Measurements from ENCODE around the gene UBA6.

DNA sequence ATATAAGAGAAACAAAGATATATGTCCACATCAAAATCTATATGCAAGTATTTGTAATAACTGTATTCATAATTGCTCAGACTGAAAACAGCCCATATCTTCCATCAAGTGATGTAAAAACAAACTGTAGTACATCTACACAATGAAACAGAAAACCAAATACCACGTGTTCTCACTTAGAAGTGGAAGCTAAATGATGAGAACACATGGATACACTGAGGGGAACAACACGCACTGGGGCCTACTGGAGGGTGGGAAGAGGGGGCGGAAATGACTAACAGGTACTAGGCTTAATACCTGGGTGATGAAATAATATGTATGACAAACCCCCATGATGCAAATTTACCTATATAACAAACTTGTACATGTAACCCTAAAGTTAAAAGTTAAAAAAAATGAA lies 42.7 kb downstream of the UBA6 start:
- TF ChIP-seq, protein P1, sequence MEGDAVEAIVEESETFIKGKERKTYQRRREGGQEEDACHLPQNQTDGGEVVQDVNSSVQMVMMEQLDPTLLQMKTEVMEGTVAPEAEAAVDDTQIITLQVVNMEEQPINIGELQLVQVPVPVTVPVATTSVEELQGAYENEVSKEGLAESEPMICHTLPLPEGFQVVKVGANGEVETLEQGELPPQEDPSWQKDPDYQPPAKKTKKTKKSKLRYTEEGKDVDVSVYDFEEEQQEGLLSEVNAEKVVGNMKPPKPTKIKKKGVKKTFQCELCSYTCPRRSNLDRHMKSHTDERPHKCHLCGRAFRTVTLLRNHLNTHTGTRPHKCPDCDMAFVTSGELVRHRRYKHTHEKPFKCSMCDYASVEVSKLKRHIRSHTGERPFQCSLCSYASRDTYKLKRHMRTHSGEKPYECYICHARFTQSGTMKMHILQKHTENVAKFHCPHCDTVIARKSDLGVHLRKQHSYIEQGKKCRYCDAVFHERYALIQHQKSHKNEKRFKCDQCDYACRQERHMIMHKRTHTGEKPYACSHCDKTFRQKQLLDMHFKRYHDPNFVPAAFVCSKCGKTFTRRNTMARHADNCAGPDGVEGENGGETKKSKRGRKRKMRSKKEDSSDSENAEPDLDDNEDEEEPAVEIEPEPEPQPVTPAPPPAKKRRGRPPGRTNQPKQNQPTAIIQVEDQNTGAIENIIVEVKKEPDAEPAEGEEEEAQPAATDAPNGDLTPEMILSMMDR (IDR thresholded peaks at IDR 0.05): no peak
- TF ChIP-seq POLR2A (IDR thresholded peaks at IDR 0.05): no peak
- TF ChIP-seq EP300 (IDR thresholded peaks at IDR 0.05): no peak

Measured in ovary (tissue), 3 donors.